GM23338 (cell line): Measurements from ENCODE around the gene TRIM27. TPM values are rescaled to one million over a fixed set of nuclear protein-coding genes. Genes with fewer than 3 reads are reported as not detected.

Experiments used
- ATAC-seq: fragments of 200-7000 bp; cut with Tn5 transposase; 3 replicates; pipeline ENCODE4 v1.9.1; 2020
- DNase-seq: peaks from one replicate; pipeline ENCODE4 v3.0.0-alpha.2; 2015; ENCODE audit warnings: low spot score
- H2AFZ ChIP-seq: fragments of 200-600 bp; sonication (generic); 2 replicates; pipeline ENCODE4 v1.8.0; 2016; ENCODE audit warnings: antibody characterized with exemption, mild to moderate bottlenecking, moderate library complexity
- H3F3A ChIP-seq: fragments of 200-600 bp; sonication (generic); replicated peaks from 2 replicates; pipeline ENCODE4 v1.8.0; 2017; ENCODE audit warnings: antibody characterized with exemption, mixed run types, low read depth
- H3K27ac ChIP-seq: fragments of 200-600 bp; sonication (generic); 2 replicates; pipeline ENCODE4 v1.6.1; 2016; ENCODE audit warnings: low read depth
- H3K27me3 ChIP-seq: fragments of 200-600 bp; sonication (generic); 2 replicates; pipeline ENCODE4 v1.8.0; 2016; ENCODE audit warnings: mild to moderate bottlenecking, mixed run types, moderate library complexity; ENCODE audit not compliant: insufficient read depth
- H3K36me3 ChIP-seq: fragments of 200-600 bp; sonication (generic); 2 replicates; pipeline ENCODE4 v1.8.0; 2016; ENCODE audit warnings: mild to moderate bottlenecking; ENCODE audit not compliant: insufficient read depth
- H3K4me1 ChIP-seq: fragments of 200-600 bp; sonication (generic); 2 replicates; pipeline ENCODE4 v1.8.0; 2016; ENCODE audit warnings: mild to moderate bottlenecking, moderate library complexity; ENCODE audit not compliant: insufficient read depth
- H3K4me2 ChIP-seq: fragments of 200-600 bp; sonication (generic); 2 replicates; pipeline ENCODE4 v1.7.1; 2017; ENCODE audit warnings: mixed run types
- H3K4me3 ChIP-seq: fragments of 200-600 bp; sonication (generic); 2 replicates; pipeline ENCODE4 v1.6.1; 2016; ENCODE audit warnings: mixed run types
- H3K79me2 ChIP-seq: fragments of 200-600 bp; sonication (generic); replicated peaks from 2 replicates; pipeline ENCODE4 v1.8.0; 2017; ENCODE audit warnings: mild to moderate bottlenecking; ENCODE audit not compliant: insufficient read depth
- H3K9me2 ChIP-seq: fragments of 200-600 bp; sonication (generic); 2 replicates; pipeline ENCODE4 v1.8.0; 2017; ENCODE audit not compliant: insufficient read depth
- H4K20me1 ChIP-seq: fragments of 200-600 bp; sonication (generic); replicated peaks from 2 replicates; pipeline ENCODE4 v1.8.0; 2017; ENCODE audit warnings: mild to moderate bottlenecking; ENCODE audit not compliant: insufficient read depth
- H3K27ac Mint-ChIP-seq: 2 replicates; pipeline ENCODE4 v1.8.0; 2020; ENCODE audit warnings: inconsistent platforms, mild to moderate bottlenecking, moderate library complexity, mixed read lengths
- H3K27me3 Mint-ChIP-seq: 3 replicates; pipeline ENCODE4 v1.8.0; 2022; ENCODE audit warnings: low read depth, mild to moderate bottlenecking, moderate library complexity, mixed read lengths, inconsistent platforms; ENCODE audit not compliant: insufficient read depth, poor library complexity
- H3K36me3 Mint-ChIP-seq: 3 replicates; pipeline ENCODE4 v1.8.0; 2021; ENCODE audit warnings: low read depth, mild to moderate bottlenecking, inconsistent platforms, moderate library complexity, mixed read lengths
- H3K4me1 Mint-ChIP-seq: 3 replicates; pipeline ENCODE4 v1.8.0; 2020; ENCODE audit warnings: mild to moderate bottlenecking, inconsistent platforms, mixed read lengths
- H3K4me3 Mint-ChIP-seq: 3 replicates; pipeline ENCODE4 v1.8.0; 2021; ENCODE audit warnings: moderate library complexity, mild to moderate bottlenecking, inconsistent platforms, mixed read lengths
- H3K9me3 Mint-ChIP-seq: 3 replicates; pipeline ENCODE4 v1.8.0; 2020; ENCODE audit warnings: moderate library complexity, mild to moderate bottlenecking, inconsistent platforms, mixed read lengths
- CREB1 ChIP-seq: fragments of 250-450 bp; sonication (Bioruptor Pico); IDR thresholded peaks from 2 replicates; pipeline ENCODE4 v1.5.0; 2020; ENCODE audit warnings: low read depth, mild to moderate bottlenecking, moderate library complexity
- EZH2phosphoT487 ChIP-seq: fragments of 200-600 bp; sonication (generic); IDR thresholded peaks from one replicate; pipeline ENCODE4 v1.8.1; 2018; ENCODE audit warnings: antibody characterized with exemption; ENCODE audit not compliant: unreplicated experiment
- NANOG ChIP-seq: IDR thresholded peaks from 2 replicates; pipeline ENCODE4 v1.6.1; 2016; ENCODE audit warnings: antibody characterized with exemption, borderline replicate concordance
- ZNF331 ChIP-seq: fragments of 250-450 bp; sonication (Bioruptor Pico); IDR thresholded peaks from 2 replicates; pipeline ENCODE4 v1.5.0; 2020; ENCODE audit warnings: low read depth, mild to moderate bottlenecking, moderate library complexity
- polyA plus RNA-seq: library from polyadenylated mRNA; unstranded; fragments of >200 nt; fragmentation: Nextera tagmentation; extraction: Ambion mirVana; gene quantifications from 2 replicates; pipeline ENCODE4 v1.2.1, GENCODE V29; 2016
- total RNA-seq: library from RNA; depleted of rRNA; stranded (reverse); fragments of >200 nt; shearing (Covaris generic); gene quantifications from 2 replicates; pipeline ENCODE4 v1.2.3, GENCODE V29; 2014
- TF ChIP-seq, protein P1 (sequence below), 2 experiments: fragments of 200-600 bp in 1 of 2; sonication (generic) in 1 of 2; conservative IDR thresholded peaks; 2 replicates each; pipeline versions ENCODE4 v1.5.1 to v1.6.1; 2016 to 2017; ENCODE audit warnings: antibody characterized with exemption in 2 of 2, low read depth in 2 of 2, mild to moderate bottlenecking in 2 of 2, moderate library complexity in 1 of 2
- TF ChIP-seq, protein P2 (sequence below): IDR thresholded peaks from 2 replicates; pipeline ENCODE4 v1.6.1; 2016; ENCODE audit warnings: antibody characterized with exemption

The TRIM27 gene
- total and polyA plus RNA-seq, 2 experiments from 2014 or later: 43.1 to 127 TPM

DNA sequence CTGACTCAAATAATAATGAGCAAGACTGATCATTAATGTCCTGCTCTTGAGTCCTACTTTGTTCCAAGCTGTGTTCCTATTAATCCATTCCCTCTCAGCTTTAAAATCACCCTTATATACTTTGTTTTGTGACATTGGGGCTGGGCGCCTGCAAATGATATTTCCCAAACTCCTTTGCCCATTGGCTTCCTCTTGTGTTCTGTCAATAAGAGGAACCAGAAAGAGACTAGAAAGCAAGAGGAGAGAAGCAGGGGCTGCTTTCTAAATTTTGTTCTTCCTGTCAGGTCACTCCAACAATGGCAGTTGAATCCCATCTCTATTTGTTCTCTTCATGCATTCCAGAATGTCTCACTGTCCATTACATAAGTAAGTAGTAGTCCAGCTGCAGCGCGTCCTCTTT, 21.6 kb upstream of the TRIM27 start (continued):
- TF ChIP-seq, protein P1, sequence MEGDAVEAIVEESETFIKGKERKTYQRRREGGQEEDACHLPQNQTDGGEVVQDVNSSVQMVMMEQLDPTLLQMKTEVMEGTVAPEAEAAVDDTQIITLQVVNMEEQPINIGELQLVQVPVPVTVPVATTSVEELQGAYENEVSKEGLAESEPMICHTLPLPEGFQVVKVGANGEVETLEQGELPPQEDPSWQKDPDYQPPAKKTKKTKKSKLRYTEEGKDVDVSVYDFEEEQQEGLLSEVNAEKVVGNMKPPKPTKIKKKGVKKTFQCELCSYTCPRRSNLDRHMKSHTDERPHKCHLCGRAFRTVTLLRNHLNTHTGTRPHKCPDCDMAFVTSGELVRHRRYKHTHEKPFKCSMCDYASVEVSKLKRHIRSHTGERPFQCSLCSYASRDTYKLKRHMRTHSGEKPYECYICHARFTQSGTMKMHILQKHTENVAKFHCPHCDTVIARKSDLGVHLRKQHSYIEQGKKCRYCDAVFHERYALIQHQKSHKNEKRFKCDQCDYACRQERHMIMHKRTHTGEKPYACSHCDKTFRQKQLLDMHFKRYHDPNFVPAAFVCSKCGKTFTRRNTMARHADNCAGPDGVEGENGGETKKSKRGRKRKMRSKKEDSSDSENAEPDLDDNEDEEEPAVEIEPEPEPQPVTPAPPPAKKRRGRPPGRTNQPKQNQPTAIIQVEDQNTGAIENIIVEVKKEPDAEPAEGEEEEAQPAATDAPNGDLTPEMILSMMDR (conservative IDR thresholded peaks at IDR 0.05; ENCODE audit: low read depth in 2 of 2): no peak
- TF ChIP-seq EZH2phosphoT487 (no peak), CREB1 (CRISPR knock-in tag) (no peak)
- TF ChIP-seq, protein P2, sequence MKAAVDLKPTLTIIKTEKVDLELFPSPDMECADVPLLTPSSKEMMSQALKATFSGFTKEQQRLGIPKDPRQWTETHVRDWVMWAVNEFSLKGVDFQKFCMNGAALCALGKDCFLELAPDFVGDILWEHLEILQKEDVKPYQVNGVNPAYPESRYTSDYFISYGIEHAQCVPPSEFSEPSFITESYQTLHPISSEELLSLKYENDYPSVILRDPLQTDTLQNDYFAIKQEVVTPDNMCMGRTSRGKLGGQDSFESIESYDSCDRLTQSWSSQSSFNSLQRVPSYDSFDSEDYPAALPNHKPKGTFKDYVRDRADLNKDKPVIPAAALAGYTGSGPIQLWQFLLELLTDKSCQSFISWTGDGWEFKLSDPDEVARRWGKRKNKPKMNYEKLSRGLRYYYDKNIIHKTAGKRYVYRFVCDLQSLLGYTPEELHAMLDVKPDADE: no peak

DNA sequence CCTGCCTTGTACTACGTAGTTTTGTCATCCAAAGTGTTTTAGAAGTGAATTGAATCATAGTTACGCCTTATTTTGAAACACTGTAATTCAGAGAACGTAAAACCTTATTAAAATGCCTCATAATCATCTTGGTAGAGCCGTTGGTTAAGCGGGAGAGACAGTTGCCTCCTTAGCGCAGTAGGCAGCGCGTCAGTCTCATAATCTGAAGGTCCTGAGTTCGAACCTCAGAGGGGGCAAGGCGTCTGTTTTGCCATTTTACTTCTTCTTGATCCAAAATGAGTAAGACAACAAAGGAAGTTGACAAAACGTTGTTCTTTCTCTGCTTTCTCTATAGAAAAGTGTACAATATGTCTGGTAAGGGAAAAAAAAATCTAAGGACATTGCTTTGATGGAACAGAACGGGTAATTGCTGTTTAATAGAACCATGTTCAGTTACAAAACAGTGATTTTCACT, 20.7 kb upstream of the TRIM27 start:
- Histone ChIP-seq H3K27ac (no peak overlapping the region), H2AFZ (peak overlapping the region; percentile 98)
- no peak; the same call in 2 of the 3 replicates for ATAC-seq

More for the DNA sequence above, 20.7 kb upstream of the TRIM27 start:
- Histone ChIP-seq H3F3A (peaks cover 9% of the 10 kb centered on the region; the same call in 1 of the 2 replicates), H3K36me3 (no peaks in the 10 kb centered on the region), H3K4me3 (peak overlapping the region; percentile 87), H3K4me1 (peaks cover 17% of the 10 kb centered on the region), H4K20me1 (no peaks in the 10 kb centered on the region), H3K79me2 (no peaks in the 10 kb centered on the region), H3K27me3 (no peaks in the 10 kb centered on the region), H3K4me2 (peak overlapping the region; percentile 83), H3K9me2 (no peaks in the 10 kb centered on the region)
- peak overlapping the region; percentile 78 for H3K27ac Mint-ChIP-seq
- H3K36me3 Mint-ChIP-seq: peaks cover 5% of the 10 kb centered on the region; the same call in 2 of the 3 replicates
- H3K9me3 Mint-ChIP-seq: peaks cover 20% of the 10 kb centered on the region
- peak overlapping the region; percentile 94 for H3K4me3 Mint-ChIP-seq
- peaks cover 26% of the 10 kb centered on the region for H3K27me3 Mint-ChIP-seq
- TF ChIP-seq, protein P2: peak; percentile 47; the same call in 1 of the 2 replicates
- TF ChIP-seq CREB1 (CRISPR knock-in tag): peak; percentile 65
- TF ChIP-seq EZH2phosphoT487: no peak
- TF ChIP-seq NANOG: peak; percentile 9; the same call in 1 of the 2 replicates
- peak; percentile 2; the same call in 1 of the 2 replicates for TF ChIP-seq ZNF331 (CRISPR knock-in tag)
- DNase-seq: peak; percentile 80
- H3K4me1 Mint-ChIP-seq: peaks cover 23% of the 10 kb centered on the region
